AG09319 (cell line): ENCODE data around the gene CLMN.

ENCODE experiments used
- DNase-seq: peaks from one replicate; pipeline ENCODE4 v3.0.0-alpha.2; 2010; ENCODE audit warnings: low read depth; ENCODE audit errors: extremely low read depth
- CTCF ChIP-seq: IDR thresholded peaks from 2 replicates; pipeline ENCODE4 v1.5.1; 2011; ENCODE audit warnings: low read depth, mild to moderate bottlenecking, inconsistent platforms, low read length, moderate library complexity

CLMN gene

DNA sequence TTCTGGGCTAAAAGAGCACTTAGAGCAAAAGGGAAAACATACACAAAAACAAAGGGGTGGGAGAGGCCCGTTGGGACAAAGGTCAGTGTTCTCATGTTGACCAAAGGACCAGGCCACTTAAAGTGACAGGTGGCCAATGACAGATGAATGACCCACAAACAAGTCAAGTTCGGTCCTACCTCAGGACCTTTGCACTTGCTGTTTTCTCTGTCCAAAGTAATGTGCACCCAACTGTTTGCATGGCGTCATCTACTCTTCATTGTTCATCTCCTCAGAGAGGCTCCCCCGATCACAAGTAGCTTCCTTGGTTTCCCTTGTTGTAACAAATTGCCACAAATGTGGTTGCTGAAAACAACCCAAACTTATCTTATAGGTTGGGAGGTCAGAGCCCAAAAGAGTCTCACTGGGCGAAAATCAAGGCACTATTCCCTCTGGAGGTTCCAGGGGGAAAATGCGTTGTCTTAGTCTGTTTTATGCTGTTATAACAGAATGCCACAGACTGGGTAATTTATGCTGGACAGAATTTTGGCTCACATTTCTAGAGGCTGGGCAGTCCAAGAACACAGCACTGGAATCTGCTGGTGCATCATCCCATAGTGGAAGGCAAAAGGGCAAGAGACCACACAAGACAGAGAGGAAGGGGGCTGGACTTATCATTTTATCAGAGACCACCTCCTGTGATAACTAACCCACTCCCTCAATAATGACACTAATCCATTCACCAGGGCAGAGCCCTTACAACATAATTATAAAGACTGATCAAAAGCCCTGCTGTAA lies 23.9 kb downstream of the CLMN start:
- no peak for DNase-seq
- TF ChIP-seq CTCF: no peak

GRCh38 chr14:95294834-95295599 lies 24.7 kb downstream of the CLMN start:
- DNase-seq: no peak

GRCh38 chr14:95294320-95294719 lies 25.4 kb downstream of the CLMN start:
- no peak for TF ChIP-seq CTCF
- no peak for DNase-seq

More at GRCh38 chr14:95294834-95295599, 24.7 kb downstream of the CLMN start:
- TF ChIP-seq CTCF: no peak

GRCh38 chr14:95293449-95293848 lies 26.3 kb downstream of the CLMN start:
- DNase-seq: no peak
- no peak for TF ChIP-seq CTCF

DNA sequence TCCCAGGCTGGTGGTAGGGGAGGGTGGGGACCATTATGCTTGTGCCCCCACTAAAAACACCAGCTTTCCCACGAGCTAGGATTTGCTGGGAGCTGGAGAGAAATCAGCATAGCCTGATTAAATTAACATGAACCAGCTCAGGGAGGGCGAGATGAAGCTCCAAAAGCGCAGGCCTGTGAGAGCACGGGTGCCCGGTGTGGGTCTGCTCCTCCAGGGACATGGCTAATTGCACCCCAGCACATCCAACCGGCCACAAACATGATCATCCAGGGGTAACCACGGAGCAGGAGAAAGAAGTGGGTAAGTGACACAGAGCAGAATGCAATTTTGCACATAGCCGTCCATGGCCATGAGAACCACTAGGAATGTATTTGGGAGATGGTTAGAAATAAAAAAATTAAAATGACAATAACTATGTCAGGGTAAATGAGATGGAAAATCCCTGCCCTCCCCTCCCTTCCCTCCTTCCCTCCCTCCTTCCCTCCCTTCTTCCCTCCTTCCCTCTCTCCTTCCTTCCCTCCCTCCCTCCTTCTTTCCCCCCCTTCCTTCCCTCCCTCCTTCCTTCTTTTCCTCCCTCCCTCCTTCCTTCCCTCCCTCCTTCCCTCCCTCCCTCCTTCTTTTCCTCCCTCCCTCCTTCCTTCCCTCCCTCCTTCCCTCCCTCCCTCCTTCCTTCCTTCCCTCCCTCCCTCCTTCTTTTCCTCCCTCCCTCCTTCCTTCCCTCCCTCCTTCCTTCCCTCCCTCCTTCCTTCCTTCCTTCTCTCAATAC lies 26.9 kb downstream of the CLMN start:
- no peak for DNase-seq
- no peak for TF ChIP-seq CTCF

- no peak for TF ChIP-seq CTCF
- no peak for DNase-seq
Observed at GRCh38 chr14:95291859-95292542, 27.7 kb downstream of the CLMN start.
